ENCODE data around the gene THAP10.

THAP10 gene

GRCh38 chr15:70851889-70852288, 40.3 kb downstream of the THAP10 start:
- no peak for TF ChIP-seq SPI1 (IDR thresholded peaks at IDR 0.05; ENCODE audit: borderline replicate concordance, low read depth)
- no peak overlapping the region for H3K4me3 ChIP-seq (replicated peaks; ENCODE audit: insufficient read depth, low read length)
- no peak overlapping the region for H3K27ac ChIP-seq (replicated peaks)
- no peak for DNase-seq (ENCODE audit: low read depth in 1 of 2, low spot score in 1 of 2)
- peaks cover 56% of the 10 kb centered on the region for H3K27me3 ChIP-seq (ENCODE audit: insufficient read depth, poor library complexity, severe bottlenecking)

- no peak overlapping the region for H3K27ac ChIP-seq (replicated peaks)
- no peak overlapping the region for H3K4me3 ChIP-seq (replicated peaks; ENCODE audit: insufficient read depth, low read length)
These were observed 46.5 kb downstream of the THAP10 start for GRCh38 chr15:70845602-70846360.

GRCh38 chr15:70837476-70837875, 54.8 kb downstream of the THAP10 start:
- no peak for TF ChIP-seq REST (IDR thresholded peaks at IDR 0.05; ENCODE audit: insufficient replicate concordance, low read depth)
- TF ChIP-seq SPI1 (IDR thresholded peaks at IDR 0.05; ENCODE audit: borderline replicate concordance, low read depth), result no peak
- no peak for TF ChIP-seq POLR2AphosphoS5 (IDR thresholded peaks at IDR 0.05; ENCODE audit: low read depth)
- no peak for TF ChIP-seq GABPA (IDR thresholded peaks at IDR 0.05; ENCODE audit: low read depth)
- TF ChIP-seq CTCF (IDR thresholded peaks at IDR 0.05; ENCODE audit: insufficient read depth, low read length), result no peak
- Histone ChIP-seq H3K4me3 (replicated peaks; ENCODE audit: insufficient read depth, low read length) (no peak overlapping the region), H3K27ac (replicated peaks) (no peak overlapping the region), H3K27me3 (ENCODE audit: insufficient read depth, poor library complexity, severe bottlenecking) (no peaks in the 10 kb centered on the region)
- DNase-seq (ENCODE audit: low read depth in 1 of 2, low spot score in 1 of 2), result no peak

More at GRCh38 chr15:70845602-70846360, 46.5 kb downstream of the THAP10 start:
- DNase-seq (ENCODE audit: low read depth in 1 of 2, low spot score in 1 of 2), result no peak
- H3K27me3 ChIP-seq (ENCODE audit: insufficient read depth, poor library complexity, severe bottlenecking), result peaks cover 17% of the 10 kb centered on the region
- TF ChIP-seq GABPA (IDR thresholded peaks at IDR 0.05; ENCODE audit: low read depth) (no peak), REST (IDR thresholded peaks at IDR 0.05; ENCODE audit: insufficient replicate concordance, low read depth) (no peak), SPI1 (IDR thresholded peaks at IDR 0.05; ENCODE audit: borderline replicate concordance, low read depth) (no peak), POLR2AphosphoS5 (IDR thresholded peaks at IDR 0.05; ENCODE audit: low read depth) (no peak), CTCF (IDR thresholded peaks at IDR 0.05; ENCODE audit: insufficient read depth, low read length) (no peak)

- no peak for DNase-seq (ENCODE audit: low read depth in 1 of 2, low spot score in 1 of 2)
- TF ChIP-seq POLR2AphosphoS5 (IDR thresholded peaks at IDR 0.05; ENCODE audit: low read depth) (no peak), GABPA (IDR thresholded peaks at IDR 0.05; ENCODE audit: low read depth) (no peak), CTCF (IDR thresholded peaks at IDR 0.05; ENCODE audit: insufficient read depth, low read length) (no peak), SPI1 (IDR thresholded peaks at IDR 0.05; ENCODE audit: borderline replicate concordance, low read depth) (no peak)
- Histone ChIP-seq H3K27ac (replicated peaks) (no peak overlapping the region), H3K4me3 (replicated peaks; ENCODE audit: insufficient read depth, low read length) (no peak overlapping the region), H3K27me3 (ENCODE audit: insufficient read depth, poor library complexity, severe bottlenecking) (no peaks in the 10 kb centered on the region)
These were observed 56.4 kb downstream of the THAP10 start for GRCh38 chr15:70835841-70836240.
